Lung microvascular endothelial cell (primary cell): ENCODE data around the gene USO1. TPM values are rescaled to one million over a fixed set of nuclear protein-coding genes. Genes with fewer than 3 reads are reported as not detected.
"Not testable (repeated sequence)": the region's sequence is repeated elsewhere in the genome, so short reads cannot be mapped to it uniquely, and the experiment has no call there.

Experiments used
- DNase-seq, 2 donors: peaks; one replicate each; pipeline versions ENCODE4 v3.0.0 to v3.0.0-alpha.2; 2010; ENCODE audit warnings: low read depth in 2 of 2
- total RNA-seq: library from RNA; depleted of rRNA; stranded (reverse); fragments of >200 nt; gene quantifications from 2 replicates; pipeline ENCODE4 v1.2.1, GENCODE V29; 2014

Gene USO1
- total RNA-seq, 1 donor from 2014 or later, result 76.6 TPM

DNA sequence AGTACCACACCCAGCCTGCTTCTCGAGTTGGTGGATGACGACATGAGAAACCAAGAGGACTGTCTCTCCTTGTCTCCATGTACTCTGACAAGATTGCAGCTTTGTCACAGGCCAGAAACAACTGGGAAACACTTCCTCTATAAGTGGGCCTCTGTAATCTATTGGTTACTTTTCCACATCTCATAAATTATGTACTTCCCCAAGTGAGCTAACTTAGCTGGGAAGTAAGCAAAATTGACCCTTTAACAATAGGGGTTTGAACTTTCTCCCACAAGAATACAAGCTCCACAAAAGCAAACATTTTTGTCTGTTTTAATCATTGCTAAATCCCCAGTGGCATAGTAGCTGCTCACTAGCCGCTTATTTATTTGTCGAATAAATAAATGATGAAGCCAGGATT is 14.1 kb upstream of the USO1 start:
- peak; percentile 41 to 93 for DNase-seq

DNA sequence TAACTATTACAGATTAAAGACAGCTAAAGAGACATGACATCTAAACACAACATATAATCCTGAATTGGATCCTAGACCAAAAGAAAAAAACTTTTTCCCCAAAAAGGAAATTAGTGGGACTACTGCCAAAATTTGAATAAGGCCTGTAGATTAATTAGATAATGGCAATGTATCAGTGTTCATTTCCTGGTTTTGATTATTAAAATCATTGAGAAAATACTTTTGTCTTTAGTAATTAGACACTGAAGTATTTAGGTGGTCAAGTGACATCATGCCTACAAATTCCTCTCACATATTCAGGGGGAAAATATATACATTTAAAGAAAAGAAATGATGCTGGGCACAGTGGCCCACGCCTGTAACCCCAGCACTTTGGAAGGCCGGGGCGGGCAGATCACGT is 10.4 kb upstream of the USO1 start:
- no peak for DNase-seq

DNA sequence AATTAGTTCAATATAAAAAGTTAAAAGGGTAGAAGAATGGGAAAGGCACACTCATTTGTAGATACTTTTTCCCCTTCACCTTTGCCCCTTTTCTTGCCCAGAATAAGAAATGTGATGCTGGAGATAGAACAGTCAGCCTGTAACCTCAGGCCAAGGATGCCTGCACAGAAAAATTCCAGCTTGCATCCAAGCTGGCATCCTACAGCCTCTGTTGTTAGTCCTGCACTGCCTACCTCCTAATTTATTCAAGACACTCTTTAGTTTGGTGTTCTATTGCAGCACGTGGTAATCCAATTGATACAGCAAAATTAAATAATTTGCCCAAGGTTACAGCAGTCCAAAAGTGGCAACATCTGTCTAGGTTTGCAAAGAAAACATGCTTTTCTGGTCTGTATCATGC is 9.7 kb upstream of the USO1 start:
- DNase-seq, result no peak

DNA sequence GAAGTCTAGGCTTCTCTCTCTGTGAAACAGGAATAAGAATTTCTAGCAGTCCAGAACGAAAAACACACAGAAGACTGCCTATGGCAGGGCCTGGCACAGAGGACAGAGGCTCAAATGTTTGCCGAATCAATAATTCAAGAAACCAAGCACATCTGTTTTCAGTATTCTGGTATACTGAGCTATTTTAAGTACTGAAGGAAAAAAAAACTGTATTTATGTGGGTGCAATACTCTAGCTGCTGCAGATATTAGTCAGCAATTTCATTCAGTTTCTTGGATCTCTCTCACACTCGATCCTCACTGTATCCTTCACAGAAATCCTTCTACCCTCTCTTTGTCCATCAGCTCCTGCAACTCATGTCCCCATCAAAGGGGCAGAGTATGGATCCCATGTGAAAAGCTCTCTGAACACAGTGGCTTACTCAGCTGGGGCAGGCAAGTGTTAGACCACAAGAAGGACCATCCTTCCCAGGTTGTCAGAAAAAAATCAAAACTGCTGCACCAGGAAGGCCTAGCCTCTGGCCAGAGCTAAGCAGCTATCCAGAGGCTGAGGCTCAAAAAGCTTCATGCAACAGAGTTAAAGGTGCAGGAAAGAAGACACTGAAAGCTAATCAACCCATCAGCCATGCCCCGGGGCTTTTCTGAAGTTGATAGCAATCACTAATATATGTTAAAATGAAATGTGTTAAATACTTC is 9.1 kb upstream of the USO1 start:
- no peak for DNase-seq

DNA sequence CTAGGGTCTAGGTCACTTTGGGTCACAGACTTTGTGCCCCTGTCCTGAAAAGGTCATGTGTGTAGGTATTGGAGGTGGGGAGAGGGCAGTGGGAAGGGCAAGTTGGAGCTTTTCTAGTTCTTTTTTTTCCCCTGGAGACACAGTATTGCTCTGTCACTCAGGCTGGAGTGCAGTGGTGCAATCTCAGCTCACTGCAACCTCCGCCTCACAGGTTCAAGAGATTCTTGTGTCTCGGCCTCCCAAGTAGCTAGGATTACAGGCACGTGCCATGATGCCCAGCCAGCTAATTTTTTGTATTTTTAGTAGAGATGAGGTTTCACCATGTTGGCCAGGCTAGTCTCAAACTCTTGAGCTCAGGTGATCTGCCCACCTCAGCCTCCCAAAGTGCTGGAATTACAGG is 8.3 kb upstream of the USO1 start:
- not testable (repeated sequence) for DNase-seq

DNA sequence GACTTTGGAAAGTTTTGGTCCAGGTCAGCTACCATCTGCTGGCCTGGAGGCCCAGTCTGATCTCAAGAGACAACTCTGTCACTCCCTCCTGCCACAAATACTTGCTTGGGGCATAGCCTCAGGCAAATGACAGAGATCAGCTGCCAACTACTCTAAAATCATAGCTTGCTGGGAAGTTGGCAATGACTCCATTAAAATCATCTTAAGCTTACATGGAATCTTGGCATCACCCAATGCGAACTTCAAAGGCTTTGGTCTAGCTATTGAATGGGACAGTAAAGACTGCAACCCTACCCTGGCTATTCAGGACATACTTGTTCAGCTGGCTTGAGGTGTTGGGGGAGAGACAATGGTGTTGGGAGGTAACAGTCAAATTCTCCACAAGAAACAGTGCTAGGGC is 7.0 kb upstream of the USO1 start:
- DNase-seq, result no peak

DNA sequence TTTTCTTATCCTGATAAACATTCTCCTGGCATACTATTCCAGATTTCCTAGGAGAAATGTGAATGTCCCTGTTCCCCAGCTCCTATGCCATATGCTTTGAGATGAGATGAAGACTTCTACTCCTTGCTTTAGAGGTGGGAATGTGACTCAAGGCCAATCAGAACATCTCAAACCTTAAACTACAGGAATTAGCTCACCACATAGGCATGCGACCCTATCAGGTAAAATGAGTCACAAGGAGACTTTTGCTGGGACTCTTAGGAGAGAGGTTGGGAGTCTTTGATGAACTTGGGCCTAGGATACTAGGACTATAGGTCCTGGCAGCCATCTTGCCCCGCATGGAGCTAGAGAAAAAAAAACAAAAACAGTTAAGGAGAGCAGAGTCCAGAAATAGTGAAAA is 5.8 kb upstream of the USO1 start:
- DNase-seq, result no peak

DNA sequence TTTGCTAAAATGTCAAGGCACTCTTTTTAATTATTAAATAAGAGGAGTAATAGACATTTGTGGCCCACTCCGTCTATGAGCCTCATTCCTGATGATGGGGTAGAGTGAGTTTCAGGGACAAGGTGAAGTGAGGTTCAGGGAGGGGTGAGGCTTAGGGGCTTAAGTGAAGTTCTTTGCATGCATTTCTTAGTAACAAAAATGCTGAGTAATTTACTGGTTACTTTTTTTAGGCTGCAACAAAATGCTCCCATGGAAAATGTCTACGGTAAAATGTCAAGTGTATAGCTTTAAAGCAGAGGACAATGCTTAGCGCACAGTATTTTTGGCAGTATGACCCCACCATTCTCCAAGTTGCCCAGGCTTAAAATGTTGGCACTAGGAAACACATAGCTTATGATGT is 2.0 kb upstream of the USO1 start:
- no peak for DNase-seq

DNA sequence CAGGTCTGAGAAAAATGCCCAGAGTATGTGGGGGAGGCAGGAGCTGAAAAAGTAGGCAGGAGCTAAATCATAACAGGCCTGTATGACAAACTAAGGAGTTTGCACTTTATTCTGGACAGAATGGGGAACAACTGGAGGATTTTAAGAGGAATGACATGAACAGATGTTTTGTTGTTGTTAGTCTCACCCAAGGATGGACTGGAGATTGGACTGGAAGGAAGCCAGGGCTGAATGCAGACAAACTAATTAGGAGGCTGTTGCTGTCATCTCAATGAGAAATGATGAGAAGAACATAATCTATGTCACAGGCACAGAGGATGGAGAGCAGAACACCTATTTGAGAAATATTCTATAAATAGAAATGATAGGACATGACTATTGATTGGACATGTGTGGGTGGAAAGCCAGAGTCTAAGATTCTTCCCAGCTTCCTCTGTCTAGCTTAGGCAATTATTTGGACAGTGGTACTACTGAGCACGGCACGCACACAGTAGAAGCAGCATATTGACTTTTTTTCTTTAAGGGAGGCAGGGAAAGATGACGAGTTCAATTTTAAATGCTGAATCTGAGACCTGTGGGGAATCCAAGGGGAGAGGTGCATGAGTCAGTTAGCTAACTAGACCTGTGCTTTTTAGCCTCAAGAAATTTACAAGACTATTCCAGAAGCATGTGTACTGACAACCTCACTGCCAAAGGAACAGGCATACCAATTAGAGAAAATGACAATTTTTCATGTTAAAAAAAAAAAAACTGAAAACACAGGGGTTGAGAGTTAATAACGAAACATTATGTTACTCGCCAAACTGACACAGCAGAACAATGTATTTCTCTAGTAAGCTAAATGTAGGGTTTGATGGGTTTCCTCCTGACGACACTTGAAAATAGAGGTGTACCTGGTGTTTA is 963 bp upstream of the USO1 start:
- DNase-seq, result peak; percentile 10 to 28

DNA sequence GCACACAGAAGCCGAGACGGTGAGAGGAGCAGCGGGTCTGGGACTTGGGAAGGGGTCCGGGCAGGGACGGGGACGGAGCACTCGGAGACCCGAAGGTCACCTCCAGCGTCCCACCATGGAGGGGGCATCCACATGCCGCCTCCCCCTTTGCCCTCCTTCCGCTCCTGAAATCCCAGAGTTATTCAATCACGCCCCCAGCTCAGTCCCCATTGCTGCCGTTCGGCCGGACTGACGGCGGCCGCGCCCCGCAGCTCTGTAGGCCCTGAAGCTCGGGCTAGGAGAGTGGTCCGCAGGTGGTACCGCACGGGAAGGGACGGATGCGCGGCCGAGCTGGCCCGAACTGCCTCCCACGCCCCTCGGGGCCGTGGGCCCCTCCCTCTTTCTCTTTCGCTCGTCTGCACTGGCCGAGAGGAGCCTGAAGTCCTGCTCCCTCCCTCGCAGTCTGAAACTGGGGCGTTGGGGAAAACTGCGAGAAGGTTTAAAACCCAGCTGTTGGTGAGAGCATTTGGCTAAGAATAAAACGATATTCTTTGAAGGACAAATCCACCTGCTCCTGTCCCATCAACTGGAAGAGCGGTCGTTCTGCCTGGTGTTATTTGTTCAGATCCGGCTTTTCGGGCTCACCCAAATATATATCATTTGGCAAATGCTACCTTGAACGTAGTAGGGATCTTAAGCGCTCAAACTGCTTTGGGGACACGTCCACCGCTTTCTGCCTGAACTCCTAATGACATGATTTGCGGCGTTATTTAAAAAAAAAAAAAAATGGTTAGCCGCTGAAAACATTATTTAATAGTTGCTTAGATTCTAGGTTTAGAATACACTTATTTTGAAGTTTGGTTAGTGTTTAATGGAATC is 719 bp downstream of the USO1 start:
- DNase-seq, result peak; percentile 82 to 84

DNA sequence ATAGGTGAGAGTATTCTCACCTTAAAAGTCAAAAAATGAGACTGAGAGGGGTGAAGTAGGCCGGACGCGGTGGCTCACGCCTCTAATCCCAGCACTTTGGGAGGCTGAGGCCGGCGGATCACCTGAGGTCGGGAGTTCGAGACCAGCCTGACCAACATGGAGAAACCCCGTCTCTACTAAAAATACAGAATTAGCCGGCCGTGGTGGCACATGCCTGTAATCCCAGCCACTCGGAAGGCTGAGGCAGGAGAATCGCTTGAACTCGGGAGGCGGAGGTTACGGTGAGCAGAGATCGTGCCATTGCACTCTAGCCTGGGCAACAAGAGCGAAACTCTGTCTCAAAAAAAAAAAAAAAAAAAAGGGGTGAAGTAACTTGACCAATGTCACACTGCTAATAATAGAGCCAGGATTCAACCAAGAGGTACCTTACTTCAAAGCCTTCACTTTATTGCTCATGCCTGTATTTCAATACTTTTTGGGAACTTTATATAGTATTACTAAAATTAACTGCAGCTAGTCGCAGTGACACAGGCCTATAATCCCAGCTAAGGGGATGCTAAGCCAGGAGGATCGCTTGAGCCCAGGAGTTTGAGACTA is 1.7 kb downstream of the USO1 start:
- DNase-seq, result not testable (repeated sequence)

DNA sequence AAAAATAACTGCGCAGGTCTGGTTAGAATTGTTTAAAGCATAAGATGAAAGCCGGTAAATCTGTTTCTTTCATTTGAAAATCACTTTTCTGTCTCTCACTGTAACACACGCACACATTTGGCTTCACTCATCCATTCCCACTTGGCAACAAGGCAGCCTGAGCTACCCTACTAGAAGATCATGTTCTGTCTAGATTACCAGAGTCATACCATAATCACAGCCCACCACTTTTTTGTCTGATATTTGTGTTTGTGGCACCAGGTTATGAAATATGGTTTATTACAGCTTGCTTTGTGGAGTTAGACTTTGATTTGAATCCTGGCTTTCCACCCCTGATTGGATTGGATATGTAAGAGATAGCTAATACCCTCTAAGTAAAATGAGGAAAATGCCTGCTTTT is 2.2 kb downstream of the USO1 start:
- peak in 1 of 2 donors; percentile 13 for DNase-seq

DNA sequence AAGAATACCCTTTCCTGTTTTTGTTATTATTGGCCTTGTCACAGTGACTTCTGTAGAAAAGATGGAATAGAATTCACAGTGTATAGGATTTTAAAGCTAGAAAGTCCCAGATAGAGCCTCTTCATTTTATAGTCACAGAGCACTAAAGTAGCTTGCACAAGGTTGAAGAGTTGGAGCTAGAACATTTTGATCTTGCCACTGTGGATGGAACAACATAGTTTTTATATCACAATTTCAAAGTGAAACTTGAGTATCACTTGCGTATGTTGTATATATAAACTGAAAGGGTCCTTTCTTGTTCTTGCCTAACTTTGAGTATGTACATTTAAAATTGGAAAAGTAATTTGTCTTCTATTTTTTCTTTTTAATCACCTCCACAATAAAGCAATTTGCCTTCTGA is 2.7 kb downstream of the USO1 start:
- peak in 1 of 2 donors; percentile 6 for DNase-seq

DNA sequence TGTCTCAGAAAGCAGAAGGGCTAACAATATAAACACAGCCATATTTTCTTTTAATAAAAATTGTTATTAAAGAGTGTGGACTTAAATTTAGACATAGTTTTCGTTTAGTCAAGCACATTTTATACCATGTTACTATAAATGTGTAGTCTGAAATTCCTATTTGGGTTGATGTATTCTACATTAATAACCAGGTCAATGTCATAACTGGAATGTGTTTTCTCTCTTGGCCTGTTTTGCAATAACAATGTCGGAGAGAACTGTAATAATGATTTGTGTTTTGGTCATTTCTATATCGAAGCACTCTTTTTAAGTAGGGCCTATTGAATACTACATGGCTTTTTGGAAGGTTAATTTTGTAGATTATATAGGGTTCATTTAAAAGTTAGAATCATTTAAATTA is 5.5 kb downstream of the USO1 start:
- no peak for DNase-seq

DNA sequence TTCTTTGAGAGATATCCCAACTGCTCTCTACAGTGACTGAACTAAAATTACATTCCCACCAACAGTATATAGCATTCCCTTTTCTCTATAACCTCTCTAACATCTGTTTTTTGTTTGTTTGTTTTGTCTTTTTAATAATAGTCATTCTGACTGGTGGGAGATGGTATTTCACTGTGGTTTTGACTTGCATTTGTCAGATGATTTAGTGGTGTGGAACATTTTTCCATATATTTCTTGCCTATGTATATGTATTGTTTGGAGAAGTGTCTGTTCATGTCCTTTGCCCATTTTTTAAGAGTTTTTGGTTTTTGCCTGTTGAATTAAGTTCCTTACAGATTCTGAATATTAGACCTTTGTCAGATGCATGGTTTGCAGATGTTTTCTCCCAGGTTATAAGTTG is 9.0 kb downstream of the USO1 start:
- no peak for DNase-seq

DNA sequence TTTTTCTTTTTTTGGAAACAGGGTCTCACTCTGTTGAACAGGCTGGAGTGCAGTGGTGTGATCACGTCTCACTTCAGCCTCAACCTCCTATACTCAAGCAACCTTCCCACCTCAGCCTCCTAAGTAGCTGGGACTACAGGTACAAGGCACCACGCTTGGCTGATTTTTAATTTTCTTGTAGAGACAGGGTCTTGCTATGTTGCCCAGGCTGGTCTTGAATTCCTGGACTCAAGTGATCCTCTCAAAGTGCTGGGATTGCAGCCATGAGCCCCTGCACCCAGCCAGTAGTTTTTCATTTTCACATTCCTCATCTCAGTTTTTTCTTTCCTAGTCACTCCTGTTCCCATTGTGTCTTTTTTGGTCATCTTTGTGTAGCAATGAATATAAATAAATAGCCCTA is 11.1 kb downstream of the USO1 start:
- DNase-seq, result no peak

DNA sequence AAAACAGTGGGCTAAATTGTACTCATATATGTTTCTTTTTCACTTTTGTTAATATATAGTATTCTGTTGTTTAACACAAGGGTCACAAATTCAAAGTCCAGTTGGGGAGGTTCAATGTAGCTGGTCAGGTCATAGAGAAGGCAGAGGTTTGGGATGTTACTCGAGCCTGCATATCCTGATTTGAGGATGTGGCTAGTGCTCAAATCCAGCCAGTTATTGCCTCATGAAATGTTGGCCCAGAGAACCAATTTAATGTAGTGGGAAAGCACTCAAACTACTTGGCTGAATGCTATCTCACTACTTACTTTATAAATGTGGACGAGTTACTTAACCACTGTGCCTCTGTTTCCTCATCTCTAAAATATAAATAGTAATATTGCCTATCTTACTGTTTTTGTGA is 12.5 kb downstream of the USO1 start:
- no peak for DNase-seq

DNA sequence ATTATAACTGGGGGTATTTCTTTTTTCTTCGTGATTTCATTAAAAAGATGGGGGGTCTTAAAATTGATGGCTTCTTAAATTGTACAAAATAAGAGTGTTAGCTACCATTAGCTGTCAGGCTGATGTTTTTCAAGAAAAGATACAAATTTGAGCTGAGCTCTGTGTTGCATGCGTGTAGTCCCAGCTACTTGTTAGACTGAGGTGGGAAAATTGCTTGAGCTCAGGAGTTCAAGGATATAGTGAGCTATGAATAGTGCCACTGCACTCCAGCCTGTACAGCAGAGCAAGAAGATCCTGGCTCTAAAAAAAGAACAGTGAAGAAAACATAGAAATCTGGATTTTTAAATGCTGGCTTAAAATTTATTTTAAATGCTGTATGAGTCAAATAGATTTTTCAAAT is 13.0 kb downstream of the USO1 start:
- no peak for DNase-seq

DNA sequence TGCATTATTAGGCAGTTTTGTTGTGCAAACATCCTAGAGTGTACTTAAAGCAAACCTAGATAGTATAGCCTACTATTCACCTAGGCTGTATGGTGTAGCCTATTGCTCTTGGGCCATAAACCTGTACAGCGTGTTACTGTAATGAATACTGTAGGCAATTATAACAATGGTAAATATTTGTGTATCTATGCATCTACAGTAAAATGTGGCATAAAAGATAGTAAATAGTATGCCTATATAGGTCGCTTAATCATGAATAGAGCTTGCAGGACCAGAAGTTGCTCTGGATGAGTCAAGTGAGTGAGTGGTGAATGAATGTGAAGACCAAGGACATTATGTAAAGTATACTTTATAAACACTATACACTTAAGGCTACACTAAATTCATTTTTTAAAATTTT is 16.6 kb downstream of the USO1 start:
- no peak for DNase-seq

DNA sequence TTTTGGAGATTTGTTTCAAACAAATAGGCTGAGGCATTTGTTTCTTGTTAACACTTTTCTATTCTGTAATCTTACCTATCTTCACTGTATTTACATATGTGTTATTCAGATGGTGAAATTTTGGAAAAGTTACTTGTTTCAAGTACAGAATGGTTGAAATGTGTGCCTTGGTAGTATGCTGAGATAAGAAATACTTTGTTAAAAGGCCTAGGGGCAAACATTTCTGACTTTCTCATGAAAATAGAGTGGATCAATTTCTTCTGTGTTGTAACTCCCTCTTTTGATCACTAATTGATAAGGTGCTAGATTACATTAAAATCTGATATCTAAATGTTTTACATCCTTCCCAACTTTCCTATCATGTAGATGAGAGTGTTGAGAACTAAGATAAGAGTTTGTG is 18.1 kb downstream of the USO1 start:
- no peak for DNase-seq

DNA sequence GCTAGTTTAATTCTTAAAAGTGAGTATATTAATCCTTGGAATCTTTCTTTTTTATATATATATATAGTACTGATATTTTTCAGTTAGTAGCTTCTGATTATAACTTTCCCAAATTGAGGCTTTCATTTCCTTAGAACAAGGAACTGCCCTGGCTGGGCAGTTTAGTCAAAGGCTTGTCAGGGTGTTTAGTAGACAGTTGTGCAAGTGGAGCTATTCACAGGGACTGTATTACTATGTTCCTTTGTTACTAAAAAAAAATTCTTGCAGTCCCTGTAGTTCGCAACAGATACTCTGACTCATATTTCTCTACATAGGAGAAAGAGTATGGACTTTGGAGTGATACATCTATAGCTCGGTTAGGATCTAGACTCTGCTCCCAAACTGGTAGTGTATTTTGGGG is 20.8 kb downstream of the USO1 start:
- DNase-seq, result peak; percentile 49 to 56

DNA sequence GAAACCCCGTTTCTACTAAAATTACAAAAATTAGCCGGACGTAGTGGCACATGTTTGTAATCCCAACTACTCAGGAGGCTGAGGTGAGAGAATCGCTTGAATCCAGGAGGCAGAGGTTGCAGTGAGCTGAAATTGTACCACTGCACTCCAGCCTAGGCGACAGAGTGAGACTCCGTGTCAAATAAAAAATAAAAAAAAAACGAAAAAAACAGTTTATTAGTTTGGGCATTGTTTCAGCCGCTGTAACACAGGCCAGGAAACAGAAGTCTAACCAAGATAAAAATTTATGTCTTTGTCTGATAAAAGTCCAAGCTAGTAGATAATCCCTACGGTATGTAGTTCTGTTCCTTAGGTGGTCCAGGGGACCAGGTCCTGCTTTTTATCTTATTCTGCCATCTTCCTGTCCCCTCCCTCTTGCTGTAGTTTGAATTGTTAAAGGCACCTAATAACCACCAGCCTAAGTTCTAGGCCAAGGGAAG is 21.4 kb downstream of the USO1 start:
- DNase-seq, result peak; percentile 62 to 82
